Kasumi-1 (cell line): ENCODE data around the gene RGS1.

Source experiments
- DNase-seq, 2 experiments: peaks; one replicate each; lab custom pipeline; 2025; lab: John Stamatoyannopoulos, UW

The RGS1 gene

GRCh38 chr1:192575499-192576189 lies at the start of gene RGS1:
Gene RGS1 (plus strand): TSS chr1:192575773. CDS start chr1:192575793, 20 bp downstream.
- DNase-seq, result peak; percentile 86 to 89

- no peak for DNase-seq
These were observed 48.3 kb upstream of the RGS1 start for GRCh38 chr1:192527111-192527795.

- no peak for DNase-seq
These were observed 47.6 kb upstream of the RGS1 start for GRCh38 chr1:192527950-192528349.

- DNase-seq, result no peak
These were observed 46.4 kb upstream of the RGS1 start for GRCh38 chr1:192529031-192529755.

GRCh38 chr1:192529811-192530210 lies 45.8 kb upstream of the RGS1 start:
- no peak for DNase-seq

GRCh38 chr1:192530254-192530653 lies 45.3 kb upstream of the RGS1 start:
- DNase-seq, result no peak

GRCh38 chr1:192531037-192531703 lies 44.4 kb upstream of the RGS1 start:
- peak; percentile 86 to 92 for DNase-seq

- DNase-seq, result no peak
These were observed 40.9 kb upstream of the RGS1 start for GRCh38 chr1:192534666-192535065.

- DNase-seq, result no peak
These were observed 39.5 kb upstream of the RGS1 start for GRCh38 chr1:192535916-192536664.

- DNase-seq, result no peak
These were observed 36.9 kb upstream of the RGS1 start for GRCh38 chr1:192538407-192539296.

GRCh38 chr1:192539297-192540092 lies 36.1 kb upstream of the RGS1 start:
- DNase-seq, result no peak

GRCh38 chr1:192543445-192543844 lies 32.1 kb upstream of the RGS1 start:
- DNase-seq, result no peak

GRCh38 chr1:192545896-192546521 lies 29.6 kb upstream of the RGS1 start:
- peak; percentile 65 to 70 for DNase-seq

- no peak for DNase-seq
These were observed 28.9 kb upstream of the RGS1 start for GRCh38 chr1:192546596-192547190.

- no peak for DNase-seq
These were observed 28.1 kb upstream of the RGS1 start for GRCh38 chr1:192547501-192547900.

- DNase-seq, result no peak
These were observed 25.6 kb upstream of the RGS1 start for GRCh38 chr1:192549937-192550336.

- DNase-seq, result peak; percentile 87 to 90
These were observed 24.5 kb upstream of the RGS1 start for GRCh38 chr1:192550922-192551534.

GRCh38 chr1:192552760-192553191 lies 22.8 kb upstream of the RGS1 start:
- no peak for DNase-seq
